ENCODE data around the gene EPHB1. TPM values are rescaled to one million over a fixed set of nuclear protein-coding genes. Genes with fewer than 3 reads are reported as not detected.

Gene EPHB1
- total RNA-seq, 2 donors from 2014 or later = 0.68 to 0.71 TPM

- no peak for TF ChIP-seq CTCF (IDR thresholded peaks at IDR 0.05)
- ATAC-seq (ENCODE audit: insufficient number of reproducible peaks, low FRiP score, low read depth) (no peak), DNase-seq (ENCODE audit: low spot score) (no peak)
- no peaks in the 10 kb centered on the region for H3K4me1 ChIP-seq (ENCODE audit: control insufficient read depth in 1 of 2, low read depth in 2 of 2)
- H3K36me3 ChIP-seq = no peaks in the 10 kb centered on the region
- no peak overlapping the region for H3K4me3 ChIP-seq
- H3K9me3 ChIP-seq = no peaks in the 10 kb centered on the region
- no peaks in the 10 kb centered on the region for H3K27me3 ChIP-seq (replicated peaks; ENCODE audit: insufficient read depth)
- H3K27ac ChIP-seq = no peak overlapping the region
Measured at GRCh38 chr3:135178566-135178965, 383.5 kb downstream of the EPHB1 start.

DNA sequence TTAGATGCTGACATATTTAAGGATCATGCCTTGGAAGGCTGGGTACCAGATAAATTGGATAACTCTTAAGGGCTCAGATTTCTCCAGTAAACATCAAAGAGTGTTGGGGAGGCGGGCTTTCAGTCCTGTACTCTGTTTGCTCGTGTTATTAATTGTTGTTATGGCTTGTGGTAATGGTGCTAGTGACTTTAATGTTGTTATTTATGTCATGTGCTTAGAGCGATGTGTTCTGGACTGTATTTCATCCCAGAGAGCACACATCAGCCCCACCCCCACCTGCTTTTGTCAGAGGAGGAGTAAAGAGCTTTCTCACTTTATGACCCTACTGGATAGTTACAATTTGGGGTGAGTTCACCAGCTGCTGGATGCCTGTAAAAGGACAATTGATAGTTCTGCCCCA, 386.3 kb downstream of the EPHB1 start:
- no peaks in the 10 kb centered on the region for H3K4me1 ChIP-seq (ENCODE audit: control insufficient read depth in 1 of 2, low read depth in 2 of 2)
- no peak for TF ChIP-seq CTCF (IDR thresholded peaks at IDR 0.05)
- ATAC-seq (ENCODE audit: insufficient number of reproducible peaks, low FRiP score, low read depth) (no peak), DNase-seq (ENCODE audit: low spot score) (no peak)
- no peak overlapping the region for H3K4me3 ChIP-seq
- H3K36me3 ChIP-seq = no peaks in the 10 kb centered on the region
- no peaks in the 10 kb centered on the region for H3K9me3 ChIP-seq
- H3K27me3 ChIP-seq (replicated peaks; ENCODE audit: insufficient read depth) = no peaks in the 10 kb centered on the region
- no peak overlapping the region for H3K27ac ChIP-seq

DNA sequence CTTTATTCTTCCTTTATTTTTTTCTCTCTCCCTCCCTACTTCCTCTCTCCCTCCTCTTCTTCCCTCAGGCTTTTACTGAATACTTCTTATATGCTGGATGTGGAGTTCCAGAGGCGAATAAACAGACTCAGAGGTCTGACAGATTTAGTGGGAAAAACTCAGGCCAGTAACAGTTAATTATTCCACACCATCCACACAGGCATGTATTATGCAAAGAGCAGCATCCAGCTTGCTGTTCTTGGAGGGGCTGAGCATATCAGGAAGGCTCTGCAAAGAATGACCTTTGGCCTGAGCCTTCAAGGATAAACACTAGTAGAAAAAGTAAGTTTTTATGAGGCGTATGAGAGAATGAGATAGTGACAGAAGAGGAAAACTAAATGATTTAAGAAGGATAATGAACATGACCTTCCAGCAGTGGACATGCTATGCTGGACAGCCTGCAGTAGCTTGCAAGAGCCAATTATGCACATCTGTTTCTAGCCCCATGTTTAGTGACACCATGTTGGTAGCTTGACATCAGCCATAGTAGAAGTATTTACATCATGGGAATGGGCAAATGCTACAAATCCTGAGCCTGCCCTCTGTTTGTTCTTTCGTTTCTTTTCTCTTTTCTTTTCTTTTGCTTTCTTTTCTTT, 387.4 kb downstream of the EPHB1 start:
- Histone ChIP-seq H3K4me3 (no peak overlapping the region), H3K9me3 (no peaks in the 10 kb centered on the region), H3K27ac (no peak overlapping the region), H3K4me1 (ENCODE audit: control insufficient read depth in 1 of 2, low read depth in 2 of 2) (no peaks in the 10 kb centered on the region), H3K36me3 (no peaks in the 10 kb centered on the region), H3K27me3 (replicated peaks; ENCODE audit: insufficient read depth) (no peaks in the 10 kb centered on the region)
- ATAC-seq (ENCODE audit: insufficient number of reproducible peaks, low FRiP score, low read depth) (no peak), DNase-seq (ENCODE audit: low spot score) (no peak)
- no peak for TF ChIP-seq CTCF (IDR thresholded peaks at IDR 0.05)

DNA sequence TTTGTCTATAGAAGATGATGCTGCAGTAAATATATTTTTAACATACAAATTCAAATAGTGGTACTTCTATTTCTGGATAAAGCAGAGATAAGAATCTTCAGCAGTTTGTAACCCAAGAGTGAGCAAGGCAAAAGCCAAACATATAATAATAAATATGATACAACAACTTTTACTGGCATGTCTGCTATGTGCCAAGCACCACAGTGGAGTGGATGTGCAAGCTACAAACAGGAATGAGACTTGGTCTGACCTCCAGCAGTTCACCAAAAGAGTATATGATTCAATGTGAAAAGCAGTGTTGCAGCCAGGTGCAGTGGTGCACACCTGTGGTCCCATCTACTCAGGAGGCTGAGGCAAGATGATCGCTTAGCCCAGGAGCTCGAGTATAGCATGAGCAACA, 395.6 kb downstream of the EPHB1 start:
- Histone ChIP-seq H3K4me3 (no peak overlapping the region), H3K9me3 (no peaks in the 10 kb centered on the region), H3K27ac (no peak overlapping the region), H3K4me1 (ENCODE audit: control insufficient read depth in 1 of 2, low read depth in 2 of 2) (no peaks in the 10 kb centered on the region), H3K36me3 (no peaks in the 10 kb centered on the region), H3K27me3 (replicated peaks; ENCODE audit: insufficient read depth) (no peaks in the 10 kb centered on the region)
- TF ChIP-seq CTCF (IDR thresholded peaks at IDR 0.05) = no peak
- DNase-seq (ENCODE audit: low spot score) = no peak
- ATAC-seq (ENCODE audit: insufficient number of reproducible peaks, low FRiP score, low read depth) = no peak

- DNase-seq (ENCODE audit: low spot score) (no peak), ATAC-seq (ENCODE audit: insufficient number of reproducible peaks, low FRiP score, low read depth) (no peak)
- H3K9me3 ChIP-seq = no peaks in the 10 kb centered on the region
- H3K4me1 ChIP-seq (ENCODE audit: control insufficient read depth in 1 of 2, low read depth in 2 of 2) = no peaks in the 10 kb centered on the region
- no peaks in the 10 kb centered on the region for H3K27me3 ChIP-seq (replicated peaks; ENCODE audit: insufficient read depth)
- TF ChIP-seq CTCF (IDR thresholded peaks at IDR 0.05) = no peak
- no peaks in the 10 kb centered on the region for H3K36me3 ChIP-seq
- no peak overlapping the region for H3K27ac ChIP-seq
- no peak overlapping the region for H3K4me3 ChIP-seq
Measured at GRCh38 chr3:135191708-135192107, 396.6 kb downstream of the EPHB1 start.
